DND-41 (cell line): Measurements from ENCODE around the gene UCN2.

Source experiments
- ATAC-seq: fragments of 200-7000 bp; cut with Tn5 transposase; 3 replicates; pipeline ENCODE4 v1.9.1; 2021; ENCODE audit warnings: low read depth; ENCODE audit not compliant: insufficient read depth
- DNase-seq: peaks from one replicate; pipeline ENCODE4 v3.0.0-alpha.2; 2020
- H2AFZ ChIP-seq: 2 replicates; pipeline ENCODE4 v1.6.0; 2012; ENCODE audit warnings: low read depth, low read length
- H3K27ac ChIP-seq: 2 replicates; pipeline ENCODE4 v1.5.1; 2012; ENCODE audit warnings: low read length, inconsistent platforms
- H3K27me3 ChIP-seq: fragments of 200-600 bp; sonication (generic); 2 replicates; pipeline ENCODE4 v1.6.0; 2012; ENCODE audit warnings: low read length, mild to moderate bottlenecking, inconsistent platforms; ENCODE audit not compliant: insufficient read depth, poor library complexity
- H3K36me3 ChIP-seq: 2 replicates; pipeline ENCODE4 v1.5.1; 2012; ENCODE audit warnings: low read length, inconsistent platforms; ENCODE audit not compliant: insufficient read depth
- H3K4me1 ChIP-seq: 2 replicates; pipeline ENCODE4 v1.5.1; 2012; ENCODE audit warnings: mild to moderate bottlenecking, low read length; ENCODE audit not compliant: insufficient read depth
- H3K4me2 ChIP-seq: 2 replicates; pipeline ENCODE4 v1.6.0; 2012; ENCODE audit warnings: mild to moderate bottlenecking, moderate library complexity, low read length, inconsistent platforms; ENCODE audit not compliant: insufficient read depth
- H3K4me3 ChIP-seq, 2 experiments: fragments of 200-600 bp in 1 of 2; shearing (Covaris generic) in 1 of 2; 2 replicates each; pipeline ENCODE4 v1.5.1; 2012 to 2016; ENCODE audit warnings: inconsistent platforms in 2 of 2, low read length in 2 of 2, mild to moderate bottlenecking in 2 of 2, low read depth in 1 of 2, moderate library complexity in 1 of 2
- H3K79me2 ChIP-seq: 2 replicates; pipeline ENCODE4 v1.6.0; 2012; ENCODE audit warnings: low read length, inconsistent platforms; ENCODE audit not compliant: insufficient read depth
- H3K9ac ChIP-seq: 2 replicates; pipeline ENCODE4 v1.6.0; 2012; ENCODE audit warnings: low read depth, mild to moderate bottlenecking, inconsistent platforms, low read length, moderate library complexity
- H3K9me3 ChIP-seq: 2 replicates; pipeline ENCODE4 v1.5.1; 2012; ENCODE audit warnings: low read length, moderate library complexity, mild to moderate bottlenecking, inconsistent platforms; ENCODE audit not compliant: insufficient read depth, severe bottlenecking
- H4K20me1 ChIP-seq: 2 replicates; pipeline ENCODE4 v1.6.0; 2012; ENCODE audit warnings: low read length; ENCODE audit not compliant: insufficient read depth
- CTCF ChIP-seq: IDR thresholded peaks from 2 replicates; pipeline ENCODE4 v1.5.1; 2012; ENCODE audit warnings: borderline replicate concordance, low read length, moderate library complexity, mild to moderate bottlenecking; ENCODE audit not compliant: poor library complexity, severe bottlenecking; ENCODE audit errors: extremely low read depth
- EZH2 ChIP-seq: IDR thresholded peaks from 3 replicates; pipeline ENCODE4 v1.6.1; 2012; ENCODE audit warnings: borderline replicate concordance, low read depth, mild to moderate bottlenecking, moderate library complexity, low read length, inconsistent platforms; ENCODE audit not compliant: severe bottlenecking

The UCN2 gene

GRCh38 chr3:48576647-48577046, 13.1 kb upstream of the UCN2 start:
- Histone ChIP-seq H4K20me1 (0 out of 2 replicates have a peak, but pooled peaks cover 2% of the 10 kb centered on the region), H3K4me2 (no peak overlapping the region), H3K9me3 (no peaks in the 10 kb centered on the region), H3K79me2 (no peaks in the 10 kb centered on the region), H2AFZ (no peak overlapping the region), H3K27ac (no peak overlapping the region), H3K9ac (no peak overlapping the region), H3K27me3 (no peaks in the 10 kb centered on the region), H3K36me3 (no peaks in the 10 kb centered on the region), H3K4me3 (no peak overlapping the region), H3K4me1 (no peaks in the 10 kb centered on the region)
- no peak for ATAC-seq
- TF ChIP-seq CTCF (no peak), EZH2 (no peak)
- no peak for DNase-seq

- Histone ChIP-seq H4K20me1 (0 out of 2 replicates have a peak, but pooled peaks cover 2% of the 10 kb centered on the region), H3K9ac (no peak overlapping the region), H3K27ac (no peak overlapping the region), H3K27me3 (no peaks in the 10 kb centered on the region), H3K36me3 (no peaks in the 10 kb centered on the region), H3K79me2 (no peaks in the 10 kb centered on the region), H3K9me3 (no peaks in the 10 kb centered on the region), H3K4me2 (no peak overlapping the region), H3K4me1 (no peaks in the 10 kb centered on the region), H3K4me3 (no peak overlapping the region), H2AFZ (no peak overlapping the region)
- DNase-seq: no peak
- TF ChIP-seq EZH2: no peak
- no peak for TF ChIP-seq CTCF
- ATAC-seq: no peak
These were observed 11.8 kb upstream of the UCN2 start for GRCh38 chr3:48575366-48575765.

- H3K9me3 ChIP-seq: no peaks in the 10 kb centered on the region
- TF ChIP-seq CTCF (no peak), EZH2 (no peak)
- no peaks in the 10 kb centered on the region for H3K36me3 ChIP-seq
- no peak overlapping the region for H3K4me2 ChIP-seq
- no peaks in the 10 kb centered on the region for H3K27me3 ChIP-seq
- H3K27ac ChIP-seq: no peak overlapping the region
- no peak overlapping the region for H2AFZ ChIP-seq
- no peak overlapping the region for H3K9ac ChIP-seq
- ATAC-seq: no peak
- DNase-seq: no peak
- no peak overlapping the region for H3K4me3 ChIP-seq
- H3K79me2 ChIP-seq: no peaks in the 10 kb centered on the region
- no peaks in the 10 kb centered on the region for H3K4me1 ChIP-seq
- H4K20me1 ChIP-seq: no peaks in the 10 kb centered on the region
These were observed 10.5 kb upstream of the UCN2 start for GRCh38 chr3:48573973-48574585.
